GM12872 (cell line): Measurements from ENCODE around the gene BORCS5.

Experiments
- TF ChIP-seq, protein P1 (sequence below): IDR thresholded peaks from 3 replicates; pipeline ENCODE4 v1.5.1; 2011; ENCODE audit warnings: low read depth, mild to moderate bottlenecking, low read length, moderate library complexity; ENCODE audit not compliant: insufficient read depth

The BORCS5 gene

DNA sequence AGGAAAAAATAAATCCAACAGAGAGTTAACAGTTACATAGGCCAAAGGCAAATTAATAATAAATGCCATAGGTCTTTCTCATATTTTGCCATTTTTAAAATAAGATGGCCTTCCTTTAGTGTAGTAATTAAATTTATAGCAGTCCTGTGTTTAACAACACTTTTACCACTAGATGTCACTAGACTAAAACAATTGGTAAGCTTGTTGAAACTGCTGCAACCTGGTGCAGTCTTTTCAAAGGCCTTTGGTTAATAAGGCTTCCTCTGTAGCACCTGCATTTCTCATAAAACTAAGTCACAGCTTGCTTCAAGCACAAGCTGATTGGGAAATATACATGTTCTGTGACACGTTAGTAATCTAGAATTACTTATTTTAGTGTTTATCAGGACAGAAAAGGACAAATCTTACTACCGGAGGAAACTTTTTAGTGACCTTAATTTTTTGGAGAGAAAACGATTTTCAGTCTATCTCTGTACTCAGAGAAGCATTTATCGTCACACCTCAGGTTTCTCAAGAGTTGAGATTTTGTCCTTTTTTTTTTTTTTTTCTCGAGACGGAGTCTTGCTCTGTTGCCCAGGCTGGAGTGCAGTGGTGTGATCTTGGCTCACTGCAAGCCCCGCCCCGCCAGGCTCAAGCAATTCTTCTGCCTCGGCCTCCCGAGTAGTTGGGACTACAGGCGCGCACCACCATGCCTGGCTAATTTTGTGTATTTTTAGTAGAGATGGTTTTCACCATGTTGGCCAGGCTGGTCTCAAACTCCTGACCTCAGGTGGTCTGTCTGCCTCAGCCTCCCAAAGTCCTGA lies 20.0 kb downstream of the BORCS5 start:
- TF ChIP-seq, protein P1, sequence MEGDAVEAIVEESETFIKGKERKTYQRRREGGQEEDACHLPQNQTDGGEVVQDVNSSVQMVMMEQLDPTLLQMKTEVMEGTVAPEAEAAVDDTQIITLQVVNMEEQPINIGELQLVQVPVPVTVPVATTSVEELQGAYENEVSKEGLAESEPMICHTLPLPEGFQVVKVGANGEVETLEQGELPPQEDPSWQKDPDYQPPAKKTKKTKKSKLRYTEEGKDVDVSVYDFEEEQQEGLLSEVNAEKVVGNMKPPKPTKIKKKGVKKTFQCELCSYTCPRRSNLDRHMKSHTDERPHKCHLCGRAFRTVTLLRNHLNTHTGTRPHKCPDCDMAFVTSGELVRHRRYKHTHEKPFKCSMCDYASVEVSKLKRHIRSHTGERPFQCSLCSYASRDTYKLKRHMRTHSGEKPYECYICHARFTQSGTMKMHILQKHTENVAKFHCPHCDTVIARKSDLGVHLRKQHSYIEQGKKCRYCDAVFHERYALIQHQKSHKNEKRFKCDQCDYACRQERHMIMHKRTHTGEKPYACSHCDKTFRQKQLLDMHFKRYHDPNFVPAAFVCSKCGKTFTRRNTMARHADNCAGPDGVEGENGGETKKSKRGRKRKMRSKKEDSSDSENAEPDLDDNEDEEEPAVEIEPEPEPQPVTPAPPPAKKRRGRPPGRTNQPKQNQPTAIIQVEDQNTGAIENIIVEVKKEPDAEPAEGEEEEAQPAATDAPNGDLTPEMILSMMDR, result peak; percentile 52

DNA sequence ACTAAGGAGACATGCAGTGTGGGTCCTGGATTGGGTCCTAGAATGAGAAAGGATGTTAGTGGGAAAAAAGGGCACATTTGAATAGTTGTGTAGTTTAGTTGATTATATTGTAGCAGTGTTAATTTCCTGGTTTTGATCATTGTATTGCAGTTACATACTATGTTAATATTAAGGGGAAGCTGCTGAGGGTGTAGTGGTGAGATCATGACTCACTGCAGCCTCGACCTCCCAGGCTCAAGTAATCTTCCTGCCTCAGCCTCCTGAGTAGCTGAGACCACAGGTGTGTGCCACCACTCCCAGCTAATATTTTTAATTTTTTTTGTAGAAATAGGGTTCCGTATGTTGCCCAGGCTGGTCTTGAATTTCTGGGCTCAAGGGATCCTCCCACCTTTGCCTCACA lies 21.7 kb downstream of the BORCS5 start:
- TF ChIP-seq, protein P1, result no peak

DNA sequence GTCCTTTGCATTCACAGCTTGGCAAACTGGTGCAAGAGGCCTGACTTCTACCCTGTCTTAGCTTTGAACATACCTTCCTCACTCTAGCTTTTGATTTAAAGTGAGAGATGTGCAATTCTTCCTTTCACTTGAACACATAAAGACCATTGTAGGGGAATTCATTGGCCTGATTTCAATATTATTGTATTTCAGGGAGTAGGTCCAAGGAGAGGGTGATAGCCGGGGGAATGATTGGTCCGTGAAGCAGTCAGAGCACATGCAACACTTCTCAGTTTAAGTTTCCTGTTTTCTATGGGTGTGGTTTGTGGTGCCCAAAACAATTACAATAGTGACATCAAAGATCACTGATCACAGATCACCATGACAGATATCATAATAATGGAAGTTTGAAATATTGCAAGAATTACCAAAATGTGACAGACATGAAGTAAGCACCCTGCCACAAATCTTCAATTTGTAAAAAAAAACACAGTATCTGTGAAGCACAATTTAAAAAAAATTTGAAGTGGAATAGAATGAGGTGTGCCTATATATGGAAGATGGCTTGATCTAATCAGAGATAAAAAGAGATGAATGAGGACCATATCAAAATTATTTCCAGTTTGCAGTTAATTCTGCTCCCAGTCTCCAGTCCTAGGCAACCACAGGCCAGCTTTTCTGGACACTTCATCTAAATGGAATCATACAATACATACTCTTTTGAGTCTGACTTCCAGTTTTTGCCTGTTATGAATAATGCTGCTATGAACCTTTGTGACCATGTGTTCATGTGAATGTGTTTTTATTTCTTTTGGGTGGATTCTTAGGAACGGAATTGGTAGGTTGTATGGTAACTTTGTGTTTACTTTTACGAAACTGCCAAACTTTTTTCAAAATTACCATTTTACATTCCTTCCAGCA lies 23.2 kb downstream of the BORCS5 start:
- TF ChIP-seq, protein P1, result no peak

DNA sequence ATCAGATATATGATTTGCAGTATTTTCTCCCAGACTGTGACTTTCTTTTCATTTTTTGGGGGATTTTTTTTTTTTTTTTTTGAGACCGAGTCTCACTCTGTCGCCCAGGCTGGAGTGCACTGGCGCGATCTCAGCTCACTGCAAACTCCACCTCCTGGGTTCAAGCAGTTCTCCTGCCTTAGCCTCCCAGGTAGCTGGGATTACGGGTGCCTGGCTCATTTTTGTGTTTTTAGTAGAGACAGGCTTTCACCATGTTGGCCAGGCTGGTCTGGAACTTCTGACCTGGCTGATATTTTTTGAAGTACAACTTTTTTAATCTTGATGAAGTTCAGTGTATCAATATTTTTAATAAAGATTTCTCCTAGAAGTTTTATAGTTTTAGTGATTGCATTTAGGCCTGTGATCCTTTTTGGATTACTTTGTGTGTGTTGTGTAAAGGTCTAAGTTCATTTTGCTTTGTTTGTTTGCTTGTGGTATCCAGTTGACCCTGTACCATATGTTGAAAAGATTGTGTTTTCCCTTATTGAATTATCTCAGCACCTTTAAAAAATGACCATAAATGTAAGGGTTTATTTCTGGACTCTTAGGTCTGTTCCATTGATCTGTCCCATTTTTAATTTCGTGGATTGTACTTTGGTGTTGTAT lies 24.2 kb downstream of the BORCS5 start:
- TF ChIP-seq, protein P1, result no peak

DNA sequence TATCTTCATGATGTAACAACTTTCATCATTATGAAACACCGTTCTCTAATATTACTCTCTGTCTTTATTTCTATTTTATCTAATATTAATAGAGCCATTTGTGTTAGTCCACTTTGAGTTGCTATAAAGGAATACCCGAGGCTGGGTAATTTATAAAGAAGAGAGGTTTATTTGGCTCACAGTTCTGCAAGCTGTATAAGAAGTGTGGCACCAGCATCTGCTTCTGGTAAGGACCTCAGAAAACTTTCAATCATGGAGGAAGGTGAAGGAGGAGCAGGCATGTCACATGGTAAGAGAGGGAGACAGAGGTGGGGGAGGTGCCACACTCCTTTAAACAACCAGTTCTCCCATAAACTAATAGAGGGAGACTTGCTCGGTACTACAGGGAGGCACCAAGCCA lies 25.1 kb downstream of the BORCS5 start:
- TF ChIP-seq, protein P1, result no peak

DNA sequence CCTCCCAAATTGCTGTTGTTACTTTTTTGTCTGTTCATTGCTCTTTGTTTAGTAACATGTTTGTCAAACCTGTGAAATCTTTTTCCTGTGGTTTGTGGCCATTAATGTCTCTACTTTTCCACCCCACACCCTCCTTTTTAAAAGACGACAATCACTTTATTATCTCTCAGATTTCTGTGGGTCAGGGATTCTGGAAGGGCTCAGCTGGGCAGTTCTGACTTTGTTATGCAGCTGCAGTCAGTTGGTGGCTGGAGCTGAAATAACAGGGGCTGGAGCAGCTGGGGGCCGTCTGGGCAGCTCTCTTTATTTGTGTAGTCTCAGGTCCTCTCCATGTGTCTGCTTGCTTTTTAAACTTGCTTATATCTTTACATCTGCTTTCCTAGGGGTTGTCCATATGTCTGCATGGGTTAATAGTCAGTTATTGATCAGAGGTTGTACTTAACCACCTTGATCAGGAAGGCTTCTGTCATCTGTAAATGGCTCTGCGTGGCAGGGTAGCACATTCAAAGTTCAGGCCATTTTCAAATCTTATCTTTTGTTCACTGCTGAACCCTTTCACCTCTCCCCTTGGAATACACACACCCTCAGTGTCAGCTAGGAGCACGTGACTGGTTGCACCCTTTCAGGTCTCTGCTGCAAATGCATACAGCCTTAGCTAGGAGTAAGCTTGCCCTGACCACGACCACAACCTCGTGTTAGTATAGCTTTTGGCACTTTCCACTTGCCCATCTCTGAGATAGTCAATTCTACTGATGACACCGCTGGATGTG lies 27.9 kb downstream of the BORCS5 start:
- TF ChIP-seq, protein P1, result no peak
